Measurements from ENCODE around the gene JUNB. TPM values are rescaled to one million over a fixed set of nuclear protein-coding genes. Genes with fewer than 3 reads are reported as not detected.
A peak's percentile ranks its signal among the peaks of the same experiment; 100 is the strongest.

JUNB gene
- total RNA-seq, 1 experiment from 2014 or later: 49.7 TPM

DNA sequence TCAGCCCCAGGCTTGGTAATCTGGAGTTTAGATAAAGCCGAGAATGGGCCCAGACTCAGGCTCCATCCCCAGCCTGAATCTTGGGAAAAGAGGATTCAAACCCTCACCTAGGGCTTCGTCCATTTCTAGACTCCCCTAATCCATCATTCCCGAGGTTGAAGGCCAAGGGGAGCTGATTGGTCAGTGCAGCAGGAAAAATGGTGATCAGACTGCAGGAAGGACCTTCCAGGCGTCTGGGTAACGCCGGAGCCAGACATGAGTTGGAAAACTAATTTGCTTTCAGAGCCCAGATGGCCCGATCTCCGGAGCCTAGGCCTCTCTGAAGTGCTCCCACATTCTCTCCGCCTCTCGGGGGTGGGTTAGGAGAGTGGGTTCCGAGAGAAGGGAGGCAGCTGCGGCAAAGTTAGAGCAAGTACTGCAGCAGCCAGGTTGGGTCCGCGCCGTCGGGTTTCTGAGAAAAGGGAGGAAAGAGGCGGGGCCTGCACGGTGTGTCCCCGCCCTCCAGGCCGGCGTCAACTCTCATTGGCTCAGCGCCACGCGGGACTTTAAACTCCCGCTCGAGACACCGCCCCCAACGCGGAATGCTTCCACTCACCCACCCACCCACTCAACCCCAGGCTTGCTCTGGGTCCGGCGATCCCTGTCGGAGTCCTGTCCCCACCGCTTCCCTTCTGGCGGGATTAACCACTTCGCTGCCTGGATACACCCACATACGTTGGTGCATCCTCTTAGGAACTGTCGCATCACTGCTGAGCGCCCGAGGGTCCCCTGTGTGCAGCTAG is 43.9 kb downstream of the JUNB start:
- Histone ChIP-seq H3K4me1 (ENCODE audit: control insufficient read depth, insufficient read depth, low read length) (peaks cover 4% of the 10 kb centered on the region), H3K27ac (ENCODE audit: low read length) (peak overlapping the region; percentile 12; the same call in 1 of the 2 replicates), H3K27me3 (ENCODE audit: control insufficient read depth, insufficient read depth, low read length) (no peaks in the 10 kb centered on the region; the same call in 1 of the 2 replicates), H3K9me3 (ENCODE audit: control insufficient read depth, insufficient read depth, low read depth, low read length) (no peaks in the 10 kb centered on the region), H3K4me3 (ENCODE audit: low read depth in 2 of 2, low read length in 2 of 2) (peak overlapping the region; percentile 39 to 58), H3K36me3 (ENCODE audit: control insufficient read depth, insufficient read depth, low read length) (no peaks in the 10 kb centered on the region; the same call in 1 of the 2 replicates)
- DNase-seq (ENCODE audit: low read depth, low spot score) (no peak), ATAC-seq (peak; percentile 36; the same call in 1 of the 2 replicates)
- TF ChIP-seq POLR2AphosphoS5 (IDR thresholded peaks at IDR 0.05; ENCODE audit: low read depth, low read length) (no peak), SIN3A (IDR thresholded peaks at IDR 0.05; ENCODE audit: borderline replicate concordance, insufficient read depth, low read depth, low read length) (no peak), TCF7L2 (IDR thresholded peaks at IDR 0.05; ENCODE audit: low read depth, low read length) (no peak)
- TF ChIP-seq, protein P1, sequence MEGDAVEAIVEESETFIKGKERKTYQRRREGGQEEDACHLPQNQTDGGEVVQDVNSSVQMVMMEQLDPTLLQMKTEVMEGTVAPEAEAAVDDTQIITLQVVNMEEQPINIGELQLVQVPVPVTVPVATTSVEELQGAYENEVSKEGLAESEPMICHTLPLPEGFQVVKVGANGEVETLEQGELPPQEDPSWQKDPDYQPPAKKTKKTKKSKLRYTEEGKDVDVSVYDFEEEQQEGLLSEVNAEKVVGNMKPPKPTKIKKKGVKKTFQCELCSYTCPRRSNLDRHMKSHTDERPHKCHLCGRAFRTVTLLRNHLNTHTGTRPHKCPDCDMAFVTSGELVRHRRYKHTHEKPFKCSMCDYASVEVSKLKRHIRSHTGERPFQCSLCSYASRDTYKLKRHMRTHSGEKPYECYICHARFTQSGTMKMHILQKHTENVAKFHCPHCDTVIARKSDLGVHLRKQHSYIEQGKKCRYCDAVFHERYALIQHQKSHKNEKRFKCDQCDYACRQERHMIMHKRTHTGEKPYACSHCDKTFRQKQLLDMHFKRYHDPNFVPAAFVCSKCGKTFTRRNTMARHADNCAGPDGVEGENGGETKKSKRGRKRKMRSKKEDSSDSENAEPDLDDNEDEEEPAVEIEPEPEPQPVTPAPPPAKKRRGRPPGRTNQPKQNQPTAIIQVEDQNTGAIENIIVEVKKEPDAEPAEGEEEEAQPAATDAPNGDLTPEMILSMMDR (IDR thresholded peaks at IDR 0.05): no peak
- TF ChIP-seq, protein P2, sequence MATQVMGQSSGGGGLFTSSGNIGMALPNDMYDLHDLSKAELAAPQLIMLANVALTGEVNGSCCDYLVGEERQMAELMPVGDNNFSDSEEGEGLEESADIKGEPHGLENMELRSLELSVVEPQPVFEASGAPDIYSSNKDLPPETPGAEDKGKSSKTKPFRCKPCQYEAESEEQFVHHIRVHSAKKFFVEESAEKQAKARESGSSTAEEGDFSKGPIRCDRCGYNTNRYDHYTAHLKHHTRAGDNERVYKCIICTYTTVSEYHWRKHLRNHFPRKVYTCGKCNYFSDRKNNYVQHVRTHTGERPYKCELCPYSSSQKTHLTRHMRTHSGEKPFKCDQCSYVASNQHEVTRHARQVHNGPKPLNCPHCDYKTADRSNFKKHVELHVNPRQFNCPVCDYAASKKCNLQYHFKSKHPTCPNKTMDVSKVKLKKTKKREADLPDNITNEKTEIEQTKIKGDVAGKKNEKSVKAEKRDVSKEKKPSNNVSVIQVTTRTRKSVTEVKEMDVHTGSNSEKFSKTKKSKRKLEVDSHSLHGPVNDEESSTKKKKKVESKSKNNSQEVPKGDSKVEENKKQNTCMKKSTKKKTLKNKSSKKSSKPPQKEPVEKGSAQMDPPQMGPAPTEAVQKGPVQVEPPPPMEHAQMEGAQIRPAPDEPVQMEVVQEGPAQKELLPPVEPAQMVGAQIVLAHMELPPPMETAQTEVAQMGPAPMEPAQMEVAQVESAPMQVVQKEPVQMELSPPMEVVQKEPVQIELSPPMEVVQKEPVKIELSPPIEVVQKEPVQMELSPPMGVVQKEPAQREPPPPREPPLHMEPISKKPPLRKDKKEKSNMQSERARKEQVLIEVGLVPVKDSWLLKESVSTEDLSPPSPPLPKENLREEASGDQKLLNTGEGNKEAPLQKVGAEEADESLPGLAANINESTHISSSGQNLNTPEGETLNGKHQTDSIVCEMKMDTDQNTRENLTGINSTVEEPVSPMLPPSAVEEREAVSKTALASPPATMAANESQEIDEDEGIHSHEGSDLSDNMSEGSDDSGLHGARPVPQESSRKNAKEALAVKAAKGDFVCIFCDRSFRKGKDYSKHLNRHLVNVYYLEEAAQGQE (IDR thresholded peaks at IDR 0.05; ENCODE audit: insufficient read depth in 1 of 2, low read depth in 2 of 2, low read length in 1 of 2): no peak
- in situ Hi-C loops (cut with HindIII; ENCODE audit: low pct_unique_long_range_greater_than_20kb, low sequenced_read_pairs) (no loop called here), intact Hi-C loops (cut with micrococcal nuclease; ENCODE audit: unreplicated experiment) (no loop called here)
- BruUV-seq (replicated peaks): no TSS peak
- POLR2A ChIA-PET: no interaction called here
- CTCF ChIA-PET: interaction anchor here (0.5 kb wide), 1 partner anchor 42 kb away, joined by 3 read pairs; no protein-coding TSS in a partner anchor

DNA sequence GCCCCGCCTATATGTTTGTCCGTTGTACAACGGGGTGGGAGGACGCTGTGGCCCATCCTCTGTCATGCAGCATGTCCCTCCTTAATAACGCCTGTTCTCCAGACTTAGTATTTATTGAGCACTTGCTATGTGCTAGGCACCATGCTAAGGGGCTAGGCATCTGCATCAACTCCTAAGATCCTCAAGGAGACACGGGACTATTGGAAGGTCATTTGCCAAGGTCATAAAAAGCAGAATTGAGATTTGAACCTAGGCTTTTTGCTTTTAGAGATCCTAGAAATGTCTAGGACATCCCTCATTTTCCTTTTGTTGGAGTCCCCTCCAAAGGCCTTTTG is 45.2 kb downstream of the JUNB start:
- no peaks in the 10 kb centered on the region; the same call in 1 of the 2 replicates for H3K36me3 ChIP-seq (ENCODE audit: control insufficient read depth, insufficient read depth, low read length)
- BruUV-seq (replicated peaks): no TSS peak
- no peak overlapping the region for H3K27ac ChIP-seq (ENCODE audit: low read length)
- H3K4me1 ChIP-seq (ENCODE audit: control insufficient read depth, insufficient read depth, low read length): peaks cover 4% of the 10 kb centered on the region
- no peak for ATAC-seq
- CTCF ChIA-PET: no interaction called here
- no peaks in the 10 kb centered on the region; the same call in 1 of the 2 replicates for H3K27me3 ChIP-seq (ENCODE audit: control insufficient read depth, insufficient read depth, low read length)
- in situ Hi-C loops (cut with HindIII; ENCODE audit: low pct_unique_long_range_greater_than_20kb, low sequenced_read_pairs) (no loop called here), intact Hi-C loops (cut with micrococcal nuclease; ENCODE audit: unreplicated experiment) (no loop called here)
- no peaks in the 10 kb centered on the region for H3K9me3 ChIP-seq (ENCODE audit: control insufficient read depth, insufficient read depth, low read depth, low read length)
- peak overlapping the region; percentile 39 to 58; a peak in 3 of 4 replicates for H3K4me3 ChIP-seq (ENCODE audit: low read depth in 2 of 2, low read length in 2 of 2)
- POLR2A ChIA-PET: no interaction called here
- no peak for TF ChIP-seq POLR2AphosphoS5 (IDR thresholded peaks at IDR 0.05; ENCODE audit: low read depth, low read length)
- TF ChIP-seq SIN3A (IDR thresholded peaks at IDR 0.05; ENCODE audit: borderline replicate concordance, insufficient read depth, low read depth, low read length): no peak
- TF ChIP-seq, protein P2 (IDR thresholded peaks at IDR 0.05; ENCODE audit: insufficient read depth in 1 of 2, low read depth in 2 of 2, low read length in 1 of 2): no peak
- TF ChIP-seq, protein P1 (IDR thresholded peaks at IDR 0.05): no peak
- DNase-seq (ENCODE audit: low read depth, low spot score): no peak
